GM10847 (cell line): ENCODE data around the gene IPO8.
A peak's percentile ranks its signal among the peaks of the same experiment; 100 is the strongest.

ENCODE experiments used
- POLR2A ChIP-seq: IDR thresholded peaks from 2 replicates; pipeline ENCODE4 v1.6.1; 2011; ENCODE audit not compliant: insufficient read length; ENCODE audit errors: extremely low read depth

IPO8 gene

DNA sequence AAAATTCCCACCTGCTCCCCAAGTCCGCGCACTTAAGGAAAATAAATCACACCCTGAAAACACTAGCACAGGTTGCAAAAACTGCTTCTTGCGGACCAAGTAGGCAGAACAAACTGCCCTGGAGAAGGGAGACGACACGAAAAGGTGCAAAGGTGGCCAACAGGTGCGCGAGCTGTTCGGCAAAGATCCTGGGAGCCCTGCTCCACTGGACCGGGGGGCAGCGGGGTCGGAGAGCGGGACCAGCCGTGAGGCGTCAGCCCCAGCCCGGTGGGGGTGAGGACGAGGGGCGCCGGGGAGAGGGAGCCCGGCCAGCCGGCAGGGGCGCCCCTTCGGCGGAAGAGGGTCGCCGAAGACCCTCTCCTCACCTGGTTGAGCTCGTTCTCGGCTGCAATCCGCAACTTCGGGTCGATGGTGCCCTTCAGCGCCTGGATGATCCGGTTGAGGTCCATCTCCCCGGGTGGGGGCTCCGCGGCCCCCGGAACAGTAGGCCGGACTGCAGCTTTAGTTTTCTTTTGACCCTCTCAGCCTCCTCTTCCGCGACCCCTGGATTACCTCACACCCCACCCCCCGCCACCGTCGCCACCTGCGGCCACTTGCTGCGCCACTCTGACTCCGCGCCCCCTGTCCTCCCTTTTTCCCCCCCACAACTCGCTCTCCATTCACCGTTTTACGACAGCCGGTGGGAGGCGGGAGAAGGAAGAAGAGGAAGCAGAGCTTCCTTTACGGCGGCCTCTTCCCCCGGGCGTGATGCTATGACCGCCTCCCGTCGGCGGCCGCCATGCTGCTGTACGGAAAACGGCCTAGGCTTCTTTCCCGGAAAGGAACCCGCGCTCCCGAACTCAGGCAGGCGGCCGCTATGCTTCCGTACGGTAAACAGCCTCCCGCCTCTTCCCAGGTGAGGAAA, at the start of gene IPO8:
Gene IPO8, minus strand, starts transcription at position 671 of the 904 bp plus-strand sequence. Its CDS starts 222 bp downstream, at position 449.
- peak; percentile 32 for TF ChIP-seq POLR2A

- TF ChIP-seq POLR2A: no peak
Observed at GRCh38 chr12:30744321-30744720, 48.7 kb upstream of the IPO8 start.

- no peak for TF ChIP-seq POLR2A
Observed at GRCh38 chr12:30740274-30740673, 44.6 kb upstream of the IPO8 start.

DNA sequence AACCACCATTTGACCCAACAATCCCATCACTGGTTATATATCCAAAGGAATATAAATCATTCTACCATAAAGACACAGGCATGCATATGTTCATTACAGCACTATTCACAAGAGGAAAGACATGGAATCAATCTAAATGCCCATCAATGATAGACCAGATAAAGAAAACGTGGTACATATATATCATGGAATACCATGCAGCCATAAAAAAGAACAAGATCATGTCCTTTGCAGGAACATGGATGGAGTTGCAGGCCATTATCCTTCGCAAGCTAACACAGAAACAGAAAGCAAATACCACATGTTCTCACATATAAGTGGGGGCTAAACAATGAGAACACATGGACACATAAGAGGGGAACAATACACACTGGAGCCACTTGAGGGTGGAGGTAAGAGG, 43.4 kb upstream of the IPO8 start:
- no peak for TF ChIP-seq POLR2A

DNA sequence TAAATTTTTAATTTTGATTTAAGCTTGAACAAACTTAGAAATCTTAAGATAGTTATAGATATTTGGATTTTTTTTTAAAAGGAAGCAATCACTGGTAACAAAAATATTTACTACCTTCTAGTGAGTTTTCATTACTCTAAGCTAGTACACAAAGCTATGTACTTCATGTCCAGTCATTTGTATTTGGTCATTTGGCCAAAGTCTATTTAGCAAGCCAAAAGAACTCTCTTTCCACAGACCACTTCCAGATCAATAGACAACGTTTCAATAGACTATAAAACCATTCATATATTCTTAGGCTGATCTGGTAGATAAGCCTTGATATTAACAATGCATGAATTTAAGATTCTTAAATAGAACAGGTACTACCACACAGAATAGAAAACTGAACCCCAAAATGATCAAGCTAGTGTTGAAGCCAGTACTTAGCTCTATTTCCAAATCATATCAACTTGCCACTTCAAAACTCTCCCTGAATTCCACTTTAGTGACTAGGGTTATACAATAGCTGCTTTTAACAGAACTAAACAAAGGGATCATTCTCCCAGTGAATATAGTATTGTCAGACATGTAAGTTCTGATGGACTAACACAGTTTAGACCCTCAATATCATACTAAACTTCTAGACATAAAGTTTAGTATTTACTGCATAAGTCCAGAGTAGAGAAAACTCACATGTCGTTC, 37.4 kb upstream of the IPO8 start:
- TF ChIP-seq POLR2A: no peak

GRCh38 chr12:30730011-30730410, 34.3 kb upstream of the IPO8 start:
- TF ChIP-seq POLR2A: no peak

- TF ChIP-seq POLR2A: no peak
Observed at GRCh38 chr12:30729547-30729946, 33.9 kb upstream of the IPO8 start.

GRCh38 chr12:30726647-30727046, 31.0 kb upstream of the IPO8 start:
- TF ChIP-seq POLR2A: no peak

- TF ChIP-seq POLR2A: no peak
Observed at GRCh38 chr12:30725739-30726138, 30.1 kb upstream of the IPO8 start.

- TF ChIP-seq POLR2A: no peak
Observed at GRCh38 chr12:30719060-30719459, 23.4 kb upstream of the IPO8 start.

DNA sequence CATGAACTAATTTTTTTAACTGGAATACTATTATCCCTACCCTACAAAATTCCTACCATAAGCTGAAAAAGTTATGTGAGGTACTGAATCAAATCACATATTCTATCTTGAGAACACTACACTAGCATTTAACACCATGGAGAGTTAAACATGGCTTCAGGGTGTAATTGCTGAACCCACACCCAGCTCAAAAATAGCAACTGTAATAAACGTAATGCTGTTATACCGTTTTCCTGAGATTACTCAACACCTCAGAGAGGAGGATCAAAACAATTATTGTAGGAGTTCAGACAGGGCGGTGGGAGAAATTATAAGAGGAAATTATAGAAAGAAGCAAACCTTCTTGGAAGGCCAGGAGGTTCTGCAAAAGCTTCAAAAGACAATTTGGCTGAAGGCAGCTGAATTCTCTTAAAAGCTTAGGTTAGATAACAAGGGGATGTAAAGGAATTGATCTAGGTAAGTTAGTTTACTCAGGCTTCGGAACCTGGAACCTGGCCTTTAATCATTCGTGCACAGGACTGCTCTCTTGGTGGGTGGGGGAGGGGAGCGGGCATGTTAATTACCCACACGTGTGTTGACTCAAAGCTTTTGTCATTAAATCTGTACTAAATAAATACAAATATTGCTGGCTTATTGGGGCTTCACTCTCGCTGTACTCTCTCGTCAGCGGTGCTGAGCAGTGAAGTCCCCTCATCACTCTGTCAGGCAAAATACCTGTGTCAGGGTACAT, 12.1 kb upstream of the IPO8 start:
- no peak for TF ChIP-seq POLR2A

- TF ChIP-seq POLR2A: no peak
Observed at GRCh38 chr12:30706476-30706875, 10.8 kb upstream of the IPO8 start.

DNA sequence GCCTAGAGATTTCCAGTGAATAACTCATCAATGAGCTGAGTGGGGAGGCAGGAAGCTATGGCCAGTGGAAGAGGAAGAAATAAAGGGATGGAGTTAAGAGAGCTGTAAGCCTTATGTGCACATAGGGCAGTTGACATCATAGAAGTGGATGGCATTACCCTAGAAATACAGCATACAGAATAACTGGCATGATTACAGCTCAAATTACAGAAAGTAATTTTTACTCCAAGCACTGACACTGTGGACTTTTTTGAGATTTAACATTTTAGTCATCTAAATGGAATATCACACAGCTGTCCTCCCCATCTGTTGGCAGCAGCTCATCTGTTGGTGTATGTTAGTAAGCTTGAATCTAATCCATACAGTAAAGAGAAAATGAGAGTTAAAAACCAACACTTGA, 5.4 kb upstream of the IPO8 start:
- TF ChIP-seq POLR2A: no peak

DNA sequence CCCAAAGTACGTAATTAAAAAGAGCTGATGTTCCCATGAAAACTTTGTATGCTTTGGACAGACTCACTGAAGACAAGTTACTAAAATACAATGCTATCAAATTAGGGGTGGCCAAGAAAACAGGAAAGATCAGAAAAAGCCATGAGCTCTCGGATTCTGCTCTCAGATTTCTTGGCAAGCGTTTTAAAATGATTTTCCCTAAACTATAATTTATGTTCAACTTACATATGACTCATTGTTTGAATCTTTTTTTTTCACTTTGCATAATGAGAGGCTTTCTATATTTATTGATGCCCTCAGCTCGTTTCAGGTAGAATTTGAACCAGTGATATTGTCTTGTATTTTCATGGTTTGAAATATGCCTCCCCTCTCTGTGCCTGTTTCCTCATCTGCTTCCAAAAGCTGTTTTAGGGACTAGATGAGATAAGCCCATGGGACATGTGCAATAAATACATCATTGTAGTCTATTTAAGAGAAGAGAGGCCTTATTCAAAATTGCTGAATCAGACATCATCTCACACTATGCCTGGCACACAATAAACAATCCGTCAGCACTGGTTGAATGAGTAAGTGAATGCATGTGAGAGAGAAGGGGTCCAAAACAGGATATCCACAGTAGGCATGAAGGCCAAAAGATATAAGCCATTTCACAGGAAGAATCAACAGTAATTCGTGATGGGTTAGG, 4.7 kb upstream of the IPO8 start:
- no peak for TF ChIP-seq POLR2A

DNA sequence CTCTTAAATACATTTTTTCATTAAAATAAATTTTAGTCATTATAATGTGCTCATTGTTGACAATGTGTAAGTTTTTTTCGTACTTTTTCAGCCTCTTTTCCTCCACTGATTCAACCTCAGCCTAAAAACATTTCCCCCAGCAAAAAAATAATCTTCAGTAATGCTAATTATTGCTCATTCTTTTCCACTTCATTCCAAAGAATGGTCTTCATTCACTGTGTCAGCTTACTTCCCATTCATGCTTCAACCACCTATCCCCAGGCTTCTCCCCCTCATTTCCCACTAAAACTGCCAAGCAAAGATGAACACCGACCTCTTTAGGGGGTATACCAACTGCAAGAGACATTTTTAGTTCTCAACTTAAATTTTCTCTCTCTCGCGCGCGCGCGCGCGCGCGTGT, 2.7 kb upstream of the IPO8 start:
- no peak for TF ChIP-seq POLR2A
